ENCODE results near the gene HOXA3. TPM values are rescaled to one million over a fixed set of nuclear protein-coding genes. Genes with fewer than 3 reads are reported as not detected.

The HOXA3 gene
- total RNA-seq, 4 donors from 2014 or later = 3.6 to 8.7 (median 6.6) TPM

DNA sequence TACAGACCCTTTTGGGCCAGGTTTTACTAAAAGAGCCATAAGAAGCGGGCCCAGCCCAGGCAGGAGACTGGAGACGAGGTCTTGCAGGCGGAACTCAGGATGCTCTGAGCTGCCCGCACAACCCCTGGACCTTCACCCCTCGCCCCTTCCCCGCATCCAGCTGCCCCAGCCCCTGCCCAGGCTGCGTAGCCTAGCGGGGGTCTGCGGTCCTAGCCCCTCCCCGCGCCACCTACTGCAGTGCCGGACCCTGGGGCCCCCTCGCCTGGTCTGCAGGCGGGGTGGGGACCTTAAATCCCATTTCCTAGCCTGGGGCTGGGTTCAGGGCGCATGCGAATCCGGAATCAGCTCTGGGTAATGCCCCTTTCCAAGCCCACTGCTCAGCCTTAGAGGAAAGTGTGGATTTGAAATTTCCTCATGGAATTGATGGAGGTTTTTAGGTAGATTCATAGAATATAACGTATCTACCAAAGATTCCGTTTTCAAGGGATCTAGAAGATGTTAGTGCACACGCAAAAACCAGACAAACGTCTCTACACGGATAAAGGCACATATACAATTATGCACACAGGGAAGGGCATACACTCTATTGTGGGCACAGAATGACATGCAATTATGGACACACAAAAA, 546 bp upstream of the HOXA3 start:
- Histone ChIP-seq H3K4me1 (peaks cover 29 to 79% (median 38%) of the 10 kb centered on the region in 3 donors), H3K36me3 (no peaks in the 10 kb centered on the region), H3K9me3 (no peaks in the 10 kb centered on the region), H3K27me3 (peaks cover 12 to 100% (median 57%) of the 10 kb centered on the region in 4 donors), H3K4me3 (peak overlapping the region in 3 of 4 donors; percentile 37 to 64 (median 46)), H3K27ac (peak overlapping the region in 3 of 4 donors; percentile 7 to 30 (median 19))
- no peak for TF ChIP-seq POLR2A (IDR thresholded peaks at IDR 0.05)
- TF ChIP-seq, protein P1, sequence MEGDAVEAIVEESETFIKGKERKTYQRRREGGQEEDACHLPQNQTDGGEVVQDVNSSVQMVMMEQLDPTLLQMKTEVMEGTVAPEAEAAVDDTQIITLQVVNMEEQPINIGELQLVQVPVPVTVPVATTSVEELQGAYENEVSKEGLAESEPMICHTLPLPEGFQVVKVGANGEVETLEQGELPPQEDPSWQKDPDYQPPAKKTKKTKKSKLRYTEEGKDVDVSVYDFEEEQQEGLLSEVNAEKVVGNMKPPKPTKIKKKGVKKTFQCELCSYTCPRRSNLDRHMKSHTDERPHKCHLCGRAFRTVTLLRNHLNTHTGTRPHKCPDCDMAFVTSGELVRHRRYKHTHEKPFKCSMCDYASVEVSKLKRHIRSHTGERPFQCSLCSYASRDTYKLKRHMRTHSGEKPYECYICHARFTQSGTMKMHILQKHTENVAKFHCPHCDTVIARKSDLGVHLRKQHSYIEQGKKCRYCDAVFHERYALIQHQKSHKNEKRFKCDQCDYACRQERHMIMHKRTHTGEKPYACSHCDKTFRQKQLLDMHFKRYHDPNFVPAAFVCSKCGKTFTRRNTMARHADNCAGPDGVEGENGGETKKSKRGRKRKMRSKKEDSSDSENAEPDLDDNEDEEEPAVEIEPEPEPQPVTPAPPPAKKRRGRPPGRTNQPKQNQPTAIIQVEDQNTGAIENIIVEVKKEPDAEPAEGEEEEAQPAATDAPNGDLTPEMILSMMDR (IDR thresholded peaks at IDR 0.05) = no peak
- intact Hi-C loops (cut with DNase I) = loop anchor here (5.0 kb wide), 1 partner anchor 661 kb away; no protein-coding TSS in a partner anchor
- 35 to 60% methylated on average over 12 to 14 of the region's 22 CpGs for WGBS, 2 donors
- no peak for DNase-seq

DNA sequence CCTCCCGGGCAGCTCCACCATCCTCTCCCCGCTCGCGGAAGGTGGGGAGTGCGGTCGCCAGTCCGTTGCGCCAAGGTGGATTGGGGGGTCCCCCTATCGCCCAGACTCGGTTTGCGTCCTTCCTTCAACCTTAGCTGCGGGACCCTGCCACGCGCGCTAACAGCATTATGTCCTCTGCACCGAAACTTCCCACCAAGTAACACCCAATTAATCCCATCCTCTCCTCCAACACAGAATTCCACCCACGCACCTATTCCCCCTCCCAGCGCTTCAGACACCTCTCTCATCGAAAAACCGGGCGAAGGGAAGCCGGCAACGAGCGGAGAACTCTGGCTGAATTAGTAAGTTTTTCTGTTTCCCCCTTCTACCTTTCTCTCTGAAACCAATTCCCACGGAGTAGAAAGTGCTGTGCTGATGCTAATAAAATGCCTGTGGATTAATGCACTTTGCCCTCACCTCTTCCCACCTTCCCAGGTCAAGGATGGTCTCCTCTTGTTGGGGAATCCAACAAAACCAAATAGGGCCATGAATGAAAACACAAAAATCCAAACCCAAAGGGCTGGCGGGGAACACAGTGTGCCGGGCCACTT, 947 bp downstream of the HOXA3 start:
- Histone ChIP-seq H3K27ac (peak overlapping the region in 3 of 4 donors; percentile 9 to 67 (median 59)), H3K4me3 (peak overlapping the region; percentile 24 to 64 (median 42)), H3K9me3 (no peaks in the 10 kb centered on the region), H3K27me3 (peaks cover 10 to 100% (median 49%) of the 10 kb centered on the region in 4 donors), H3K4me1 (peaks cover 28 to 74% (median 40%) of the 10 kb centered on the region in 3 donors), H3K36me3 (no peaks in the 10 kb centered on the region)
- whole genome bisulfite sequencing, 2 donors = 14 to 16% methylated on average over 11 to 14 of the region's 27 CpGs
- no peak for DNase-seq
- intact Hi-C loops (cut with DNase I) = loop anchor here (5.0 kb wide), 1 partner anchor 659 kb away; no protein-coding TSS in a partner anchor
- TF ChIP-seq POLR2A (IDR thresholded peaks at IDR 0.05) = no peak
- TF ChIP-seq, protein P1 (IDR thresholded peaks at IDR 0.05) = no peak

DNA sequence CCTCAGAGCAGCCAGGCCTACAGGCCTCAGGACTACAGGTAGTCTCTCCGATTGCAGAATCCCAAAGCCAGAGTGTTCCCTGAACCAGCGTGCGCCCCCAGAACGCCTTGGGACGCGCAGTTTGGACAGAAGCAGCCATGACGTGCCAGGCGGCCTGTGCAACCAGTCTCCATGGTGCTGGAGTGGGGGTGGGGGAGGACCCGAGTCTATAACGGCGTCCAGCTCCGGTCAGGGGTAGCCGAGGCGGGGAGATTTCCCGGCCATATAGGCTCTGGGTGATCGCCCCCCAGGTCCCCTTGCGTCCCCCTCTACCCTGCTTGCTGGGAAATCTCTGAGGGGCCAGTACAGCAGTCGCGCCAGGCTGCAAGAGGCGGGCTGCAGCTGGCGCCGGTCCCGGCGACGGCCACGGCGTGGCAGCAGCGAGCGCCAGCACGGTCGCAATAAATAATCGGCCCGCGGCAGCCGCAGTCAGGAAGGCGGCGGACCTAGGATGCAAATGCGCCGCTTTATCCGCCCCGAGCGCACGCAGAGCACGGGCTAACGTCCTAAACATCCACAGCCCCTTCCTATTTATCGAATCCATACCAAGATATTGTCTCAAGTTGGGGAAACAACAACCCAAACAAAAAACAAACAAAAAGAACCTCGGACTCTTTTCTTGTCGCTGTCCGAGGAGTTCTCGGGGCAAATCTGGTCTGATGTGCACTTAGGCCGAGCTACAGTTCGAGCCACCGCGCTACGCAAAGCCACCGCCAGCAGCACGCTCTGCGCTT, 1.6 kb downstream of the HOXA3 start:
- intact Hi-C loops (cut with DNase I) = loop anchor here (5.0 kb wide), 1 partner anchor 658 kb away; no protein-coding TSS in a partner anchor
- no peak for DNase-seq
- peak overlapping the region; percentile 8 to 67 (median 34) for H3K27ac ChIP-seq
- H3K27me3 ChIP-seq = peaks cover 10 to 100% (median 45%) of the 10 kb centered on the region in 4 donors
- H3K4me3 ChIP-seq = peak overlapping the region; percentile 24 to 64 (median 42)
- no peak for TF ChIP-seq POLR2A (IDR thresholded peaks at IDR 0.05)
- TF ChIP-seq, protein P1 (IDR thresholded peaks at IDR 0.05) = peak; percentile 75 to 92 (median 84)
- H3K36me3 ChIP-seq = no peaks in the 10 kb centered on the region
- H3K4me1 ChIP-seq = peaks cover 23 to 67% (median 34%) of the 10 kb centered on the region in 3 donors
- H3K9me3 ChIP-seq = no peaks in the 10 kb centered on the region
- 4 to 8% methylated on average over 18 to 30 of the region's 58 CpGs for WGBS, 2 donors

DNA sequence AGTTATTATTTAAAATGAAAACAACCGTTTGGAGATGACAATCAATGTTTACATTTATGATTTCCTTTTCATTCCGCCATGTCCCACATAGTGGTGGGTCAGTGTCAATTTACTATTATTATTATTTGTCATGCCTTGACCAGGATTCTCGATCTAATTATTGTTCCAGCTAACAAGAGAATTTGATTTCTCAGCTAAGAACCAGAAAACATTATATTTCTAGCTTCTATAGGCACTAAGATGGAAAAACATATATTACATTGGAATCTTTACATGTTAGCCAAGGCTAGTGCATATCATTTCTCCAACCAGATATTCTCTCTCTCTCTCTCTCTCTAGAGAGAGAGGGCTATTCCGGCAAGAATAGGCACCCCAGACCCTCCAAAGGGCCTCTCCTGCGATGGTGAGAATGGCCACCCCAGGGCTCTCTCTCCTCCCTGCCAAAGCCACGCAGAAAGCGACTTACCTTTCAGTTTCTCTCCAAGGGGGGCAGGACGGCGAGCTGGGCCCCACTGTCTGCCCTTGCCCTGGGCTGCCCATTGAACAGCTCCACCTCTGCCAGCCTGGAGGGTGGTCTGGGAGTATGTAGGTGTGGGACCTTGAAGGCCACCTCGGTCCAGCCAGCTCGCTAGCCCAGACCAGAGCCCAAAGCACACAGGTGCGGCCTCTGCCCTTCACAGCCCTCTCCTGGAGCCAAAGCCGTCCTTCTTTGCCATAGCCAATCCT, 2.4 kb downstream of the HOXA3 start:
- Histone ChIP-seq H3K27ac (peak overlapping the region; percentile 8 to 67 (median 34)), H3K9me3 (no peaks in the 10 kb centered on the region), H3K4me1 (peaks cover 23 to 60% (median 27%) of the 10 kb centered on the region in 3 donors), H3K27me3 (peaks cover 10 to 100% (median 38%) of the 10 kb centered on the region in 4 donors), H3K36me3 (no peaks in the 10 kb centered on the region), H3K4me3 (peak overlapping the region; percentile 24 to 64 (median 42))
- intact Hi-C loops (cut with DNase I) = loop anchor here (5.0 kb wide), 1 partner anchor 658 kb away; no protein-coding TSS in a partner anchor
- WGBS, 2 donors = 67 to 70% methylated on average over 5 of the region's 13 CpGs
- TF ChIP-seq, protein P1 (IDR thresholded peaks at IDR 0.05) = no peak
- TF ChIP-seq POLR2A (IDR thresholded peaks at IDR 0.05) = no peak
- DNase-seq = no peak

Data from esophagus squamous epithelium (tissue), 5 donors.